Measurements from ENCODE around the gene CACNB1.

The CACNB1 gene

GRCh38 chr17:39197380-39198185 is at the start of gene CACNB1:
TSS of gene CACNB1 (minus strand) at chr17:39197669. CDS start at chr17:39197495, 174 bp downstream.
- DNase-seq (ENCODE audit: low read depth in 2 of 2): peak; percentile 31 to 62

- no peak for DNase-seq (ENCODE audit: low read depth in 2 of 2)
Measured at GRCh38 chr17:39246274-39246673, 48.8 kb upstream of the CACNB1 start.

GRCh38 chr17:39244600-39245570 is 47.4 kb upstream of the CACNB1 start:
- peak; percentile 67 to 82 for DNase-seq (ENCODE audit: low read depth in 2 of 2)

GRCh38 chr17:39244016-39244599 is 46.6 kb upstream of the CACNB1 start:
- no peak for DNase-seq (ENCODE audit: low read depth in 2 of 2)

GRCh38 chr17:39243155-39243554 is 45.7 kb upstream of the CACNB1 start:
- DNase-seq (ENCODE audit: low read depth in 2 of 2): no peak

GRCh38 chr17:39240631-39241030 is 43.2 kb upstream of the CACNB1 start:
- DNase-seq (ENCODE audit: low read depth in 2 of 2): no peak

- peak; percentile 40 to 43 for DNase-seq (ENCODE audit: low read depth in 2 of 2)
Measured at GRCh38 chr17:39239640-39240314, 42.3 kb upstream of the CACNB1 start.

- peak; percentile 74 to 79 for DNase-seq (ENCODE audit: low read depth in 2 of 2)
Measured at GRCh38 chr17:39238311-39238972, 41.0 kb upstream of the CACNB1 start.

GRCh38 chr17:39237586-39237985 is 40.1 kb upstream of the CACNB1 start:
- no peak for DNase-seq (ENCODE audit: low read depth in 2 of 2)

- DNase-seq (ENCODE audit: low read depth in 2 of 2): no peak
Measured at GRCh38 chr17:39236981-39237441, 39.5 kb upstream of the CACNB1 start.

GRCh38 chr17:39236450-39236927 is 39.0 kb upstream of the CACNB1 start:
- no peak for DNase-seq (ENCODE audit: low read depth in 2 of 2)

- no peak for DNase-seq (ENCODE audit: low read depth in 2 of 2)
Measured at GRCh38 chr17:39235555-39236449, 38.3 kb upstream of the CACNB1 start.

- DNase-seq (ENCODE audit: low read depth in 2 of 2): peak; percentile 33 to 48
Measured at GRCh38 chr17:39231591-39232551, 34.4 kb upstream of the CACNB1 start.

- DNase-seq (ENCODE audit: low read depth in 2 of 2): no peak
Measured at GRCh38 chr17:39231091-39231561, 33.7 kb upstream of the CACNB1 start.

- no peak for DNase-seq (ENCODE audit: low read depth in 2 of 2)
Measured at GRCh38 chr17:39230361-39230760, 32.9 kb upstream of the CACNB1 start.

GRCh38 chr17:39229274-39229913 is 31.9 kb upstream of the CACNB1 start:
- no peak for DNase-seq (ENCODE audit: low read depth in 2 of 2)

- no peak for DNase-seq (ENCODE audit: low read depth in 2 of 2)
Measured at GRCh38 chr17:39227364-39227919, 30.0 kb upstream of the CACNB1 start.
